GM13977 (cell line): Measurements from ENCODE around the gene NCKIPSD.

Source experiments
- DNase-seq: peaks from one replicate; pipeline ENCODE4 v3.0.0; 2012; ENCODE audit warnings: low spot score
- CTCF ChIP-seq: IDR thresholded peaks from 2 replicates; pipeline ENCODE4 v1.5.1; 2012; ENCODE audit warnings: mild to moderate bottlenecking, control low read depth; ENCODE audit not compliant: insufficient read depth; ENCODE audit errors: extremely low read depth, missing control alignments
- in situ Hi-C: fragments of 300-500 bp; cut with MboI; formaldehyde crosslinking; loops from one replicate; pipeline ENCODE4 v1.12.0; 2022; ENCODE audit warnings: low sequenced_read_pairs, low pct_unique_long_range_greater_than_20kb, mixed read lengths, inconsistent platforms; ENCODE audit not compliant: unreplicated experiment

NCKIPSD gene

DNA sequence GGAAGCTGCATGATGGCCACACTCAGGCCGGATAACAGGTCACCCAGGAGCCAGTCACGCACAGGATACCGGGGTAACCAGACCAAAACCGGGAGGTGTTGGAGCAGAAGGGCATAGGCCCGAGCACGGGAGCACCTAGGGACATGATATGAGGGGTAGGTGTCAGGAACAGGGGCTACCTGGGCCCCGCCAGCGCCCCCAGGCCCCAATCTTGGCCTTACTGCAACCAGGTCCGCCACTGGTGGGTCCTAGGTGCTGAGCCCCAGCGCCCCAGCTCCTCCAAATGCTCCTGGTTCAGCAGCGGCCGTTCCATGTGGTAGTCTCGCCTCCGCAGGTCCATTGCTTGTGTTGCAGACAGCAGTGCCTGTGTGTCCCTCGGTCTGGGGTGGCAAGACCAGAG is 52.5 kb downstream of the NCKIPSD start:
- TF ChIP-seq CTCF, result no peak
- in situ Hi-C loops, result no loop called here
- no peak for DNase-seq

DNA sequence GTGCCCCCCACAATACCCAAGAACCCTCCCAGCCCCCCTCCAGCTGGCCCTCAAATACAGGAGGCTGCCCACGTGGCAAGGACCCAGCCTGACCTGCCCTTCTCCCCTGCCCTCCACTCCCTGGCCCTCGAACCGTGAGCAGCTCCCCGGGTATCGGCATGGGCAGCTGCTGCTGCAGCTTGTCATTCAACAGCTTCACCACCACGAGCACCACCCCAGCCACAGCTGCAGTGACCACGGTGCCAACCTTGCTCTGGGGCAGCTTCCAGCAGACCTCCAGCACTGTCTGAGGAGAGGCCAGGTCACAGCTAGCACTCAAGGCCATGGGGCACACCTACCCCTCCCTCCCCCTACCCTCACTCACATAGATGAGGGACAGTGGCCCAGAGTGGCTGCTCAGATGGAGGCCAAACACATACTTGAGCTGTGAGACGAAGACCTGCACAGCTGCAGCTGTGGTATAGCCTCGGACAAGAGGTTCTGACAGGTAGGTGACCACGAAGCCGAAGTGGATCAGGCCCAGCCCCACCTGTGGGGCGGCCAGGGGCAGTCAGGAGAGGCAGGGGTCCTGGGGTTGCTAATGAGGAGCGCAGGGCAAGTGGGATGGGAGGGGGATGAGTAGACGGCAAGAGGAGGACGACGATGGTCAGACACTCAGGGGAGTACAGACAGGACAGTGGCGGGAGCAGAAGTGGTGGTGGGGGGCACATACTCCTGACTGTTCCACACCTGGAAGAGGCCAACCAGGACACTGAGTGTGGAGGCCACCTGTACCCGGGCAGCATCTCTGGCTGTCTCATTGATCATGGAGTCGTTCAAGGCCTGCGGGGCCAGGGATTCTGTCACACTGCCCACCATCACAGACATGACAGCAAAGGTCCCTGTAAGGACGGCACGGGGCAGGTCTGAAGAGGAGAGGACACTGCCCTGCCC is 53.9 kb downstream of the NCKIPSD start:
- in situ Hi-C loops, result no loop called here
- DNase-seq, result no peak
- TF ChIP-seq CTCF, result no peak

DNA sequence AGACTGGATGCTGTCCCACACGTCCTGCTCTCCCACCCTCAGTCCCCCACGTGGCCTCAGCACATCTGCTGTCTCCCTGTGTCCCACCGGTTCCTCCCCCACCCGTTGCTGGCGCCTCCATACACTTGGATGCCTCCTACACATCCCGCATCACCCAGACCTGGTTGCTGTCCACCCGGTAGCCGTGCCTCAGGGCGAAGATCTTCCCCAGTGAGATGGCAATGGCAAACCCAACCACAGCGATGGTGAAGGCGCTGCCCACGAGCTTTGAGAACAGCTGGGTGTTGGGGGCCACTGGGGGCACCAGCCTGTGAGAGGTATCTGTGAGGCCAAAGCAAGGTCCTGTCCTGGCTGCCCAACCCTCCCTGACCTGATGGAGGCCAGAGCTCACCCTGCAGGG is 54.9 kb downstream of the NCKIPSD start:
- in situ Hi-C loops, result no loop called here
- no peak for TF ChIP-seq CTCF
- no peak for DNase-seq

GRCh38 chr3:48630407-48630806 is 55.3 kb downstream of the NCKIPSD start:
- no peak for DNase-seq
- in situ Hi-C loops, result no loop called here
- TF ChIP-seq CTCF, result no peak

GRCh38 chr3:48629894-48630293 is 55.8 kb downstream of the NCKIPSD start:
- no peak for DNase-seq
- no peak for TF ChIP-seq CTCF
- in situ Hi-C loops, result no loop called here

DNA sequence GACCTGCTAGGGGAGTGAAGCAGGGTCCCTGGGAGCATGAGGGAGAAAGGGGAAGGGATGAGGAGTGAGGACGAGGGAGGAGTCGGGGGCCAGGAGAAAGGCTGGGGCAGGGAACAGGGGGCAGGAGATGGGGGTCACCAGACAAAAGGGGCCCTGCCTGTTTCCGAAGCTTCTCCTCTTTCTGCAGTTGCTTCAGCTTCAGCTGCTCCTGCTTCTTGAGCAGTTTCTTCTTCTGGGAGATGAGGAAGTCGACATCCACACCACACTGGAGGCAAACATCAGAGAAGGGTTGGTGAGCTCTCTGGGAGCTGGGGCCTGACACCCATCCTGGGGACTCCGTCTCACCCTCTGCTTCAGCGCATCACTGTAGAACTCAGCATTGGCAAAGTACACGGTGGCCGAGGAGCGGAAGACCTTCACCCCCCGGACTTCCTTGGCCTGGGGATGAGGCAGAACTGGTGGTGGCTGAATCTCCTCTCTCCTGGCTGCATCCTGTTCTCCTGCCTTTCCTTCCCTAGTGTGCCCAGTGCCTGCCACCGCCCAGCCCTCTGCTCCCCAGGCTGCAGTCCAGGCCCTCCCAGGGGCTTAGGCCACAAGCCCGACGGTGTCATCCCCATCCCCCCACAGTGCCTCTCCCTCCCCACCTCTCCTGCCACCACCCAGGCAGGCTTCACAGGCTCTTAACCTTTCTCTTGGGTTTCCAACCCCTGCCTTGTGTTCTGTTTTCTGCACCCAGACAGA is 57.3 kb downstream of the NCKIPSD start:
- in situ Hi-C loops, result no loop called here

More for the DNA sequence above, 57.3 kb downstream of the NCKIPSD start:
- no peak for TF ChIP-seq CTCF
- no peak for DNase-seq
